ENCODE data around the gene TMEM209. TPM values are rescaled to one million over a fixed set of nuclear protein-coding genes. Genes with fewer than 3 reads are reported as not detected.
"Not testable (repeated sequence)": the region's sequence is repeated elsewhere in the genome, so short reads cannot be mapped to it uniquely, and the experiment has no call there.

Gene TMEM209
- total RNA-seq, 1 donor from 2014 or later: 22.1 TPM

DNA sequence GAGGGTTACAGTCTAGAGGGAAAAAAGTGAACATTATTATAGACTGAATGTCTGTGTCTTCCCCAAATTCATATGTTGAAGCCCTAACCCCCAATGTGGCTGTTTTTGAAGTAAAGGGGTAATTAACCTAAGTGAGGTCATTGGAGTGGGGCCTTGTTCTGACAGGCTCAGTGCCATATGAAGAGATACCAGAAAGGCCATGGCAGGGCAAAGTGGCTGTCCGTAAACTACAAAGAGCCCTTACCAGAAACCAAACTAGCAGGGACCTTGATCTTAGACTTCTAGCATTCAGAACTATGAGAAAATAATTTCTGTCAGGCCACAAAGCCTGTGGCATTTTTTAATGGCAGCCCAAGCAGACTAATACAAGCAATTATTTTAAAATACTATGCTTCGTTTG is 8.7 kb downstream of the TMEM209 start:
- Histone ChIP-seq H3K36me3 (ENCODE audit: control insufficient read depth, insufficient read depth, low read length) (no peaks in the 10 kb centered on the region), H3K27me3 (ENCODE audit: control insufficient read depth, insufficient read depth, low read length) (no peaks in the 10 kb centered on the region), H3K4me3 (ENCODE audit: low read depth, low read length) (no peak overlapping the region)
- TF ChIP-seq, protein P1, sequence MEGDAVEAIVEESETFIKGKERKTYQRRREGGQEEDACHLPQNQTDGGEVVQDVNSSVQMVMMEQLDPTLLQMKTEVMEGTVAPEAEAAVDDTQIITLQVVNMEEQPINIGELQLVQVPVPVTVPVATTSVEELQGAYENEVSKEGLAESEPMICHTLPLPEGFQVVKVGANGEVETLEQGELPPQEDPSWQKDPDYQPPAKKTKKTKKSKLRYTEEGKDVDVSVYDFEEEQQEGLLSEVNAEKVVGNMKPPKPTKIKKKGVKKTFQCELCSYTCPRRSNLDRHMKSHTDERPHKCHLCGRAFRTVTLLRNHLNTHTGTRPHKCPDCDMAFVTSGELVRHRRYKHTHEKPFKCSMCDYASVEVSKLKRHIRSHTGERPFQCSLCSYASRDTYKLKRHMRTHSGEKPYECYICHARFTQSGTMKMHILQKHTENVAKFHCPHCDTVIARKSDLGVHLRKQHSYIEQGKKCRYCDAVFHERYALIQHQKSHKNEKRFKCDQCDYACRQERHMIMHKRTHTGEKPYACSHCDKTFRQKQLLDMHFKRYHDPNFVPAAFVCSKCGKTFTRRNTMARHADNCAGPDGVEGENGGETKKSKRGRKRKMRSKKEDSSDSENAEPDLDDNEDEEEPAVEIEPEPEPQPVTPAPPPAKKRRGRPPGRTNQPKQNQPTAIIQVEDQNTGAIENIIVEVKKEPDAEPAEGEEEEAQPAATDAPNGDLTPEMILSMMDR (IDR thresholded peaks at IDR 0.05; ENCODE audit: insufficient read depth, low read length, poor library complexity, severe bottlenecking): no peak
- DNase-seq (ENCODE audit: low read depth): no peak

- TF ChIP-seq, protein P1 (IDR thresholded peaks at IDR 0.05; ENCODE audit: insufficient read depth, low read length, poor library complexity, severe bottlenecking): no peak
- H3K4me3 ChIP-seq (ENCODE audit: low read depth, low read length): no peak overlapping the region
- H3K36me3 ChIP-seq (ENCODE audit: control insufficient read depth, insufficient read depth, low read length): no peaks in the 10 kb centered on the region
- no peaks in the 10 kb centered on the region for H3K27me3 ChIP-seq (ENCODE audit: control insufficient read depth, insufficient read depth, low read length)
- no peak for DNase-seq (ENCODE audit: low read depth)
Observed at GRCh38 chr7:130195396-130195795, 9.8 kb downstream of the TMEM209 start.

GRCh38 chr7:130191791-130192190 is 13.4 kb downstream of the TMEM209 start:
- TF ChIP-seq, protein P1 (IDR thresholded peaks at IDR 0.05; ENCODE audit: insufficient read depth, low read length, poor library complexity, severe bottlenecking): no peak
- Histone ChIP-seq H3K36me3 (ENCODE audit: control insufficient read depth, insufficient read depth, low read length) (no peaks in the 10 kb centered on the region), H3K4me3 (ENCODE audit: low read depth, low read length) (no peak overlapping the region), H3K27me3 (ENCODE audit: control insufficient read depth, insufficient read depth, low read length) (no peaks in the 10 kb centered on the region)
- DNase-seq (ENCODE audit: low read depth): no peak

DNA sequence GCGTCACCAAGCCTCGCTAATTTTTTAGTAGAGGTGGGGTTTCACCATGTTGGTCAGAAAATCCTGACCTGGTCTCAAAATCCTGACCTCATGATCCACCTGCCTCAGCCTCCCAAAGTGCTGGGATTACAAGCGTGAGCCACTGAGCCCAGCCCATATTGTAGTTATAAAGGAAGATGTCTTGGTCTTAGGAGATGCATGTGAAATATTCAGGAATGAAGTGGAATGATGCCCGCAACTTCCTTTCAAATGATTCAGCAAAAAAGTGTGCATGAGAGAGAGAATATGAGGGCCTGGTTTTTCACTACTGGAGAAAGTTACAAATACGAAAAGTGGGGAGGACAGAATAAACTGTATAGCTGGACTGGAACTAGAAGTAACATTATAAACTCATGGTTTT is 15.9 kb downstream of the TMEM209 start:
- Histone ChIP-seq H3K36me3 (ENCODE audit: control insufficient read depth, insufficient read depth, low read length) (no peaks in the 10 kb centered on the region), H3K4me3 (ENCODE audit: low read depth, low read length) (no peak overlapping the region), H3K27me3 (ENCODE audit: control insufficient read depth, insufficient read depth, low read length) (no peaks in the 10 kb centered on the region)
- no peak for DNase-seq (ENCODE audit: low read depth)
- TF ChIP-seq, protein P1 (IDR thresholded peaks at IDR 0.05; ENCODE audit: insufficient read depth, low read length, poor library complexity, severe bottlenecking): no peak

GRCh38 chr7:130187360-130187759 is 17.8 kb downstream of the TMEM209 start:
- Histone ChIP-seq H3K27me3 (ENCODE audit: control insufficient read depth, insufficient read depth, low read length) (no peaks in the 10 kb centered on the region), H3K36me3 (ENCODE audit: control insufficient read depth, insufficient read depth, low read length) (no peaks in the 10 kb centered on the region), H3K4me3 (ENCODE audit: low read depth, low read length) (no peak overlapping the region)
- no peak for DNase-seq (ENCODE audit: low read depth)
- TF ChIP-seq, protein P1 (IDR thresholded peaks at IDR 0.05; ENCODE audit: insufficient read depth, low read length, poor library complexity, severe bottlenecking): no peak

- DNase-seq (ENCODE audit: low read depth); H3K27me3 ChIP-seq (ENCODE audit: control insufficient read depth, insufficient read depth, low read length); H3K4me3 ChIP-seq (ENCODE audit: low read depth, low read length); H3K36me3 ChIP-seq (ENCODE audit: control insufficient read depth, insufficient read depth, low read length): not testable (repeated sequence)
Observed at GRCh38 chr7:130184349-130184748, 20.9 kb downstream of the TMEM209 start.

Measured in kidney epithelial cell (primary cell).